Occipital lobe (tissue), 2 donors: ENCODE data around the gene POLRMT. TPM values are rescaled to one million over a fixed set of nuclear protein-coding genes. Genes with fewer than 3 reads are reported as not detected.
A peak's percentile ranks its signal among the peaks of the same experiment; 100 is the strongest.
"Not testable (repeated sequence)": the region's sequence is repeated elsewhere in the genome, so short reads cannot be mapped to it uniquely, and the experiment has no call there.

ENCODE experiments used
- DNase-seq: peaks from one replicate; lab custom pipeline; 2025; lab: John Stamatoyannopoulos, UW
- total RNA-seq: library from RNA; depleted of rRNA; stranded (reverse); fragments of >200 nt; gene quantifications from one replicate; pipeline ENCODE4 v1.2.3, GENCODE V29; 2014

The POLRMT gene
- total RNA-seq, 1 donor from 2014 or later = 12.5 TPM

GRCh38 chr19:647566-648284 lies 14.4 kb upstream of the POLRMT start:
- DNase-seq = no peak

GRCh38 chr19:646779-647565 lies 13.6 kb upstream of the POLRMT start:
- no peak for DNase-seq

- DNase-seq = no peak
Measured at GRCh38 chr19:645912-646778, 12.8 kb upstream of the POLRMT start.

GRCh38 chr19:644789-645188 lies 11.5 kb upstream of the POLRMT start:
- DNase-seq = no peak

GRCh38 chr19:644363-644762 lies 11.0 kb upstream of the POLRMT start:
- DNase-seq = no peak

- no peak for DNase-seq
Measured at GRCh38 chr19:643736-644135, 10.4 kb upstream of the POLRMT start.

- no peak for DNase-seq
Measured at GRCh38 chr19:642767-643727, 9.7 kb upstream of the POLRMT start.

GRCh38 chr19:641702-642101 lies 8.4 kb upstream of the POLRMT start:
- no peak for DNase-seq

GRCh38 chr19:640606-641189 lies 7.4 kb upstream of the POLRMT start:
- DNase-seq = no peak

- no peak for DNase-seq
Measured at GRCh38 chr19:640161-640558, 6.8 kb upstream of the POLRMT start.

- DNase-seq = peak; percentile 95
Measured at GRCh38 chr19:639253-640160, 6.2 kb upstream of the POLRMT start, which contains the start of gene FGF22. Gene FGF22, plus strand, starts transcription at chr19:639879. Its CDS starts 47 bp downstream, at chr19:639926.

GRCh38 chr19:638906-639252 lies 5.5 kb upstream of the POLRMT start:
- DNase-seq = no peak

- DNase-seq = no peak
Measured at GRCh38 chr19:634975-635652, 1.8 kb upstream of the POLRMT start.

- DNase-seq = no peak
Measured at GRCh38 chr19:633786-634639, 676 bp upstream of the POLRMT start.

- no peak for DNase-seq
Measured at GRCh38 chr19:632579-633067, 714 bp downstream of the POLRMT start.

- DNase-seq = no peak
Measured at GRCh38 chr19:629961-630714, 3.2 kb downstream of the POLRMT start.

- DNase-seq = not testable (repeated sequence)
Measured at GRCh38 chr19:629515-629914, 3.8 kb downstream of the POLRMT start.
